H1 (cell line): Measurements from ENCODE around the gene ANKRD24. TPM values are rescaled to one million over a fixed set of nuclear protein-coding genes. Genes with fewer than 3 reads are reported as not detected.

ENCODE experiments used
- CTCF ChIA-PET: fragments of 300-600 bp; sonication (Branson Sonifier 250); formaldehyde crosslinking; loops from one replicate; lab custom pipeline; 2021; ENCODE audit not compliant: partially characterized antibody; lab: Charles Lee
- POLR2A ChIA-PET: fragments of 300-600 bp; sonication (Branson Sonifier 250); formaldehyde crosslinking; loops from one replicate; lab custom pipeline; 2021; ENCODE audit warnings: inconsistent platforms; ENCODE audit not compliant: partially characterized antibody; lab: Charles Lee
- DNase-seq, 2 experiments: peaks; one replicate each; pipeline versions ENCODE4 v3.0.0 to v3.0.0-alpha.2; 2010 to 2022; ENCODE audit warnings: low spot score in 2 of 2, low read depth in 1 of 2, mixed read lengths in 1 of 2
- FAIRE-seq: peaks from 2 replicates; lab custom pipeline; 2011; peaks lifted over from hg19 to GRCh38; lab: Jason Lieb, UNC
- H2AFZ ChIP-seq: 2 replicates; pipeline ENCODE4 v1.8.1; 2012; ENCODE audit warnings: low read length, inconsistent platforms
- H2AK5ac ChIP-seq: 2 replicates; pipeline ENCODE4 v1.6.1; 2013; ENCODE audit warnings: low read depth, low read length
- H2BK120ac ChIP-seq: replicated peaks from 2 replicates; pipeline ENCODE3; 2013; ENCODE audit warnings: low read depth, low read length, inconsistent platforms
- H2BK12ac ChIP-seq: 2 replicates; pipeline ENCODE4 v1.6.1; 2013; ENCODE audit warnings: low read depth, low read length
- H2BK15ac ChIP-seq: 2 replicates; pipeline ENCODE4 v1.6.1; 2013; ENCODE audit warnings: low read length
- H2BK20ac ChIP-seq: 2 replicates; pipeline ENCODE4 v1.6.1; 2013; ENCODE audit warnings: low read length
- H2BK5ac ChIP-seq: 2 replicates; pipeline ENCODE4 v1.6.1; 2013; ENCODE audit warnings: low read depth, low read length
- H3K14ac ChIP-seq: 2 replicates; pipeline ENCODE4 v1.6.1; 2013; ENCODE audit warnings: inconsistent platforms; ENCODE audit not compliant: insufficient read length
- H3K18ac ChIP-seq: 2 replicates; pipeline ENCODE4 v1.6.1; 2013; ENCODE audit warnings: low read length; ENCODE audit errors: extremely low read depth
- H3K23ac ChIP-seq: 2 replicates; pipeline ENCODE4 v1.6.1; 2013; ENCODE audit warnings: inconsistent platforms; ENCODE audit not compliant: insufficient read length
- H3K23me2 ChIP-seq: 2 replicates; pipeline ENCODE4 v1.6.1; 2013; ENCODE audit warnings: low read depth, low read length
- H3K27ac ChIP-seq: 2 replicates; pipeline ENCODE4 v1.6.1; 2011; ENCODE audit warnings: low read depth, low read length, inconsistent platforms
- H3K27me3 ChIP-seq, 4 experiments: replicated peaks in 1 of 4; 1 replicate in 1 of 4; 2 replicates in 3 of 4; pipeline versions ENCODE4 v1.6.1 to v1.8.1; 2011 to 2013; ENCODE audit warnings: low read length in 3 of 4, mild to moderate bottlenecking in 3 of 4, inconsistent platforms in 2 of 4, mixed read lengths in 2 of 4, moderate library complexity in 1 of 4; ENCODE audit not compliant: control insufficient read depth in 3 of 4, insufficient read depth in 3 of 4; ENCODE audit errors: extremely low read depth in 1 of 4
- H3K36me3 ChIP-seq, 4 experiments: 2 replicates each; pipeline versions ENCODE4 v1.6.1 to v1.8.1; 2011 to 2013; ENCODE audit warnings: mild to moderate bottlenecking in 4 of 4, low read length in 3 of 4, moderate library complexity in 2 of 4, control low read depth in 1 of 4, inconsistent platforms in 1 of 4; ENCODE audit not compliant: insufficient read depth in 4 of 4, control insufficient read depth in 2 of 4
- H3K4ac ChIP-seq: replicated peaks from 2 replicates; pipeline ENCODE3; 2013; ENCODE audit warnings: low read length, low read depth, mixed read lengths, inconsistent platforms; ENCODE audit not compliant: insufficient read length
- H3K4me1 ChIP-seq, 4 experiments: replicated peaks in 1 of 4; 1 replicate in 1 of 4; 2 replicates in 3 of 4; pipeline versions ENCODE4 v1.6.1 to v1.8.1; 2011 to 2013; ENCODE audit warnings: low read length in 3 of 4, inconsistent platforms in 2 of 4, mixed read lengths in 1 of 4; ENCODE audit not compliant: insufficient read depth in 4 of 4, control insufficient read depth in 3 of 4
- H3K4me2 ChIP-seq, 2 experiments: 2 replicates each; pipeline versions ENCODE4 v1.6.1 to v1.8.1; 2011 to 2013; ENCODE audit warnings: low read depth in 2 of 2, low read length in 2 of 2, control low read depth in 1 of 2, inconsistent platforms in 1 of 2, mild to moderate bottlenecking in 1 of 2; ENCODE audit not compliant: insufficient read depth in 1 of 2
- H3K4me3 ChIP-seq, 4 experiments: fragments of 200-600, 300-600 bp in 1 of 4; sonication (generic), shearing (Covaris generic), sonication (Bioruptor Twin) in 1 of 4; 2 replicates each; pipeline versions ENCODE4 v1.5.1 to v1.8.1; 2011 to 2016; ENCODE audit warnings: low read length in 4 of 4, low read depth in 3 of 4, control low read depth in 2 of 4, inconsistent platforms in 2 of 4, mild to moderate bottlenecking in 2 of 4, mixed read lengths in 1 of 4, moderate library complexity in 1 of 4; ENCODE audit not compliant: insufficient read depth in 2 of 4; ENCODE audit errors: extremely low read depth in 1 of 4
- H3K56ac ChIP-seq: replicated peaks from 2 replicates; pipeline ENCODE3; 2013; ENCODE audit warnings: low read depth, mild to moderate bottlenecking, mixed read lengths, low read length, inconsistent platforms; ENCODE audit not compliant: insufficient read length
- H3K79me1 ChIP-seq: 2 replicates; pipeline ENCODE4 v1.6.1; 2013; ENCODE audit warnings: low read depth, low read length, control low read depth
- H3K79me2 ChIP-seq, 2 experiments: 2 replicates each; pipeline versions ENCODE4 v1.6.1 to v1.8.1; 2012 to 2013; ENCODE audit warnings: low read length in 2 of 2, mild to moderate bottlenecking in 2 of 2, inconsistent platforms in 1 of 2; ENCODE audit not compliant: insufficient read depth in 2 of 2, control insufficient read depth in 1 of 2
- H3K9ac ChIP-seq, 4 experiments: replicated peaks in 1 of 4; 1 replicate in 1 of 4; 2 replicates in 3 of 4; pipeline versions ENCODE4 v1.6.1 to v1.8.1; 2011 to 2013; ENCODE audit warnings: low read depth in 3 of 4, low read length in 3 of 4, control low read depth in 2 of 4, mild to moderate bottlenecking in 2 of 4, moderate library complexity in 2 of 4, inconsistent platforms in 1 of 4; ENCODE audit errors: extremely low read depth in 1 of 4
- H3K9me3 ChIP-seq, 2 experiments: 2 replicates each; pipeline versions ENCODE4 v1.6.1 to v1.8.1; 2012 to 2013; ENCODE audit warnings: mild to moderate bottlenecking in 2 of 2, moderate library complexity in 2 of 2, control low read depth in 1 of 2, inconsistent platforms in 1 of 2, low read depth in 1 of 2, low read length in 1 of 2, mixed read lengths in 1 of 2; ENCODE audit not compliant: insufficient read depth in 2 of 2
- H4K20me1 ChIP-seq, 2 experiments: replicated peaks in 1 of 2; 2 replicates each; pipeline versions ENCODE3 to v1.8.1; 2011 to 2013; ENCODE audit warnings: inconsistent platforms in 2 of 2, low read length in 2 of 2, mild to moderate bottlenecking in 1 of 2; ENCODE audit not compliant: insufficient read depth in 2 of 2, control insufficient read depth in 1 of 2
- H4K5ac ChIP-seq: 2 replicates; pipeline ENCODE4 v1.6.1; 2013; ENCODE audit warnings: low read length, low read depth, mixed read lengths, inconsistent platforms; ENCODE audit not compliant: insufficient read length
- H4K8ac ChIP-seq: 2 replicates; pipeline ENCODE4 v1.8.0; 2013; ENCODE audit warnings: mild to moderate bottlenecking, moderate library complexity, low read length, inconsistent platforms; ENCODE audit not compliant: insufficient read depth; ENCODE audit errors: extremely low read depth
- H4K91ac ChIP-seq: replicated peaks from 2 replicates; pipeline ENCODE3; 2013; ENCODE audit warnings: low read length, mixed read lengths, inconsistent platforms; ENCODE audit not compliant: insufficient read length
- ASH2L ChIP-seq: fragments of 200-600, 300-600 bp; sonication (generic); IDR thresholded peaks from one replicate; pipeline ENCODE4 v1.7.1; 2017; ENCODE audit warnings: low read length
- BCL11A ChIP-seq, 2 experiments: IDR thresholded peaks; one replicate each; pipeline ENCODE4 v1.6.1; 2011; ENCODE audit warnings: low read depth in 2 of 2, low read length in 2 of 2, mild to moderate bottlenecking in 2 of 2
- CHD1 ChIP-seq: IDR thresholded peaks from 2 replicates; pipeline ENCODE4 v1.6.1; 2012; ENCODE audit warnings: low read depth, low read length, improper control_type of control experiment
- CREB1 ChIP-seq: IDR thresholded peaks from 2 replicates; pipeline ENCODE4 v1.6.1; 2012; ENCODE audit warnings: inconsistent platforms
- HDAC2 ChIP-seq, 2 experiments: fragments of 300-600 bp in 1 of 2; sonication (generic) in 1 of 2; IDR thresholded peaks; 2 replicates each; pipeline ENCODE4 v1.6.1; 2011 to 2012; ENCODE audit warnings: low read depth in 2 of 2, low read length in 2 of 2, mild to moderate bottlenecking in 2 of 2, moderate library complexity in 2 of 2, borderline replicate concordance in 1 of 2, inconsistent platforms in 1 of 2
- POLR2AphosphoS5 ChIP-seq: IDR thresholded peaks from 2 replicates; pipeline ENCODE4 v1.6.1; 2011; ENCODE audit warnings: low read depth, low read length
- POU5F1 ChIP-seq: IDR thresholded peaks from 2 replicates; pipeline ENCODE4 v1.6.1; 2011; ENCODE audit warnings: low read depth, mild to moderate bottlenecking, low read length, moderate library complexity
- SP2 ChIP-seq: IDR thresholded peaks from 2 replicates; pipeline ENCODE4 v1.6.1; 2012; ENCODE audit warnings: mild to moderate bottlenecking, low read length, inconsistent platforms
- TCF12 ChIP-seq: IDR thresholded peaks from 2 replicates; pipeline ENCODE4 v1.6.1; 2011; ENCODE audit warnings: low read depth, mild to moderate bottlenecking, low read length
- WGBS, 2 experiments: shearing (Covaris generic) in 1 of 2; methylation state at CpG; one replicate each; pipeline versions ENCODE4 v1.1.6 to v1.1.7; 2013 to 2015; ENCODE audit warnings: low lambda C conversion rate in 2 of 2, mixed read lengths in 2 of 2, inconsistent platforms in 1 of 2, low coverage in 1 of 2, missing lambda C conversion rate in 1 of 2; ENCODE audit not compliant: insufficient replicate concordance in 2 of 2, insufficient coverage in 1 of 2, insufficient read length in 1 of 2; ENCODE audit errors: extremely low coverage in 1 of 2, missing lambda C conversion rate in 1 of 2; 5-methylcytosine and 5-hydroxymethylcytosine counted together
- polyA plus RNA-seq, 7 experiments: library from polyadenylated mRNA; depleted of rRNA in 3 of 7; stranded (reverse) in 5 of 7; unstranded in 2 of 7; fragments of >200 nt in 5 of 7; fragments of 200-250 nt in 2 of 7; gene quantifications; 1 replicate in 5 of 7; 2 replicates in 1 of 7; 4 replicates in 1 of 7; pipeline versions ENCODE4 v1.2.1 to v1.2.3, GENCODE V29; 2011 to 2013; ENCODE audit warnings: missing spikeins in 2 of 7, mixed read lengths in 2 of 7
- total RNA-seq: library from RNA; stranded (reverse); fragmentation: NEBNext Ultra II Directional; extraction: Animal tissue kit (Norgen Biotek cat#: 25700); gene quantifications from 2 replicates; pipeline ENCODE4 v1.2.1, GENCODE V29; 2021

Gene ANKRD24
- total and polyA plus RNA-seq, 2 of the 8 experiments (the other 6 are each of a cell fraction or from before 2014, with no cell fraction given), result 7.6 to 14.1 TPM

DNA sequence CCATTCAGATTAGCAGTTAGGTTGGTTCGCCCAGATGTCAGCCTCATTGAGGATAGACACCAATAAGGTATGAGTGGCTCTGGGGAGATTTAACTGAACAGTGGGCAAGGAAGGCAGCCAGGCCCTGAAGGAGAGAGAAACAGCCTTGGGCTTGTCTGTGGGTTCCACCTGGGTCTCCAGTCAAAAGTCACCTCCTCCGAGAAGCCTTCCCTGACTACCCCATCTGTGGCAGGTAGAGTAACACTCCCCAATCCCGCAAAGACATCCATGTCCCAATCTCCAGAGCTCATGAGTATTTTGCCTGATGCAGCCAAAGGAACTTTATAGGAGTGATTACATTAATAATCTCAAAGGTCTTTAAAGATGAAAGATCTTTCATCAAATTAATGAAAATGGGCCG lies 56.3 kb downstream of the ANKRD24 start:
- 90% methylated on average over 4 of the region's 4 CpGs; no CpG with 5 or more reads in 1 of the 2 experiments for WGBS, 2 experiments
- no peak overlapping the region for H4K8ac ChIP-seq
- H2BK15ac ChIP-seq, result no peak overlapping the region
- ChIA-PET POLR2A (interaction anchor here (0.6 to 0.8 kb wide), 2 partner anchors 10 to 84 kb away, joined by 3 read pairs; no protein-coding TSS in a partner anchor), CTCF (interaction anchor here (0.7 kb wide), 1 partner anchor 28 kb away, joined by 3 read pairs; no protein-coding TSS in a partner anchor)
- H2AFZ ChIP-seq, result no peak overlapping the region
- H2BK120ac ChIP-seq, result no peak overlapping the region
- DNase-seq (no peak), FAIRE-seq (no peak)
- no peaks in the 10 kb centered on the region for H3K4me1 ChIP-seq
- no peaks in the 10 kb centered on the region for H3K79me2 ChIP-seq
- H3K23me2 ChIP-seq, result no peaks in the 10 kb centered on the region
- no peak overlapping the region for H2BK20ac ChIP-seq
- H3K9me3 ChIP-seq, result peaks cover 0 to 6% of the 10 kb centered on the region in 2 experiments; a peak in 2 of 4 replicates
- no peaks in the 10 kb centered on the region for H3K36me3 ChIP-seq
- no peak overlapping the region for H3K27ac ChIP-seq
- TF ChIP-seq TCF12 (no peak), BCL11A (IDR thresholded peaks at IDR 0.05; ENCODE audit: low read depth in 2 of 2, low read length in 2 of 2) (no peak), POU5F1 (no peak), ASH2L (no peak), SP2 (no peak), HDAC2 (IDR thresholded peaks at IDR 0.05; ENCODE audit: borderline replicate concordance in 1 of 2, low read depth in 2 of 2, low read length in 2 of 2) (no peak), CREB1 (no peak), CHD1 (no peak), POLR2AphosphoS5 (no peak)
- no peaks in the 10 kb centered on the region; a peak in 1 of 7 replicates for H3K27me3 ChIP-seq
- H2AK5ac ChIP-seq, result no peak overlapping the region
- H3K14ac ChIP-seq, result no peak overlapping the region
- H3K4me3 ChIP-seq, result no peak overlapping the region
- H3K9ac ChIP-seq, result no peak overlapping the region
- H3K79me1 ChIP-seq, result no peaks in the 10 kb centered on the region
- H4K91ac ChIP-seq, result no peak overlapping the region
- H2BK12ac ChIP-seq, result no peak overlapping the region
- no peak overlapping the region for H3K56ac ChIP-seq
- H3K18ac ChIP-seq, result no peak overlapping the region
- no peak overlapping the region for H3K4me2 ChIP-seq
- H4K20me1 ChIP-seq, result no peaks in the 10 kb centered on the region
- no peak overlapping the region for H4K5ac ChIP-seq
- no peak overlapping the region for H2BK5ac ChIP-seq
- no peak overlapping the region for H3K23ac ChIP-seq
- no peak overlapping the region for H3K4ac ChIP-seq
